Suprapubic skin (tissue), 3 donors: ENCODE data around the gene PPM1H.
A peak's percentile ranks its signal among the peaks of the same experiment; 100 is the strongest.

Experiments used
- POLR2A ChIP-seq, 2 donors: fragments of 450-650 bp; IDR thresholded peaks; one replicate each; pipeline ENCODE4 v1.6.1; 2017; ENCODE audit warnings: antibody characterized with exemption in 2 of 2, mild to moderate bottlenecking in 2 of 2, moderate library complexity in 2 of 2
- TF ChIP-seq, protein P1 (sequence below), 2 donors: fragments of 200-600 bp in 1 of 2; fragments of 450-650 bp in 1 of 2; sonication (generic) in 1 of 2; IDR thresholded peaks; one replicate each; pipeline ENCODE4 v1.5.1; 2016 to 2019; ENCODE audit warnings: antibody characterized with exemption in 2 of 2, mild to moderate bottlenecking in 1 of 2, moderate library complexity in 1 of 2

DNA sequence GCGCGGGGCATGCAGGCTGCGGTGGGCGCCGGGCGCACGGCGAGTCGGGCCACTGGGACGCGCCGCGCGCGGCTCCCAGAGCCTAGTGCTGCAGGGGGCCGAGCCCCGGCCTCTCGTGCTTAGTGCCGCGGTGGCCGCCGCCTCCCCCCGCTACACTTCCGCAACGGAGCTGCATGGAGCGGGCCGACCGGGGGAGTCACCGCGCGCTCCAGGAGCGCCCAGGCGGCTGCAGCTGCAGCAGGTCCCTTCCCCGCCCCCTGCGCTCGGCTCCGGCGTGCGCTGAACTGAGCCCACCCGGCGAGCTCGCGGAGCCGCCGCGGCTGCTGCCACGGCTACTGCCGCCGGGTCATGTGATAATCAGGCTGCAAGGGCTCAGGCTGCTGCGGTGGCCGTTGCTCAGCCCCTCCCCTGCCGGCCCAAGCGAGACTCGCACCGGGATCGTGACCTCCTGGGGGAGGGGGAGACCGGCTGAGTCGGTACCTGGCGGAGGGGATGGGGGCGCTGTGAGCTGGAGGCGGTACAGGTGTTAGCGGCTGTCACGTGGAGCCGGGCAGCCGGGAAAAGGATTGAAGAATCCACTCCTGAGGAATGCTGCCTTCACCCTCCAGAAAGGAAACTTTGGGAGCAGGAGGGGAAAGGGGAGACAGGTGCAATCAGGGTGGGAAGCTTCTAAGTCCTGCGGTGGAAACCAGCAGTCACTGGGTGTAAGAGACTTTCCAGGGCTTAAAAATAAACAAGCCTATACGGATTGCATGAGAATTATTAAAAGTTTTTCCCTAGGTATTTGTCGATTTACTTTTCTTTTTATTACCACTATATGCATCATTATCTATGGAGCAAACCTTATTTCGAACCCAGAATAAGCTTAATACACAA lies at the start of gene PPM1H:
- no peak for TF ChIP-seq POLR2A (IDR thresholded peaks at IDR 0.05)
- TF ChIP-seq, protein P1, sequence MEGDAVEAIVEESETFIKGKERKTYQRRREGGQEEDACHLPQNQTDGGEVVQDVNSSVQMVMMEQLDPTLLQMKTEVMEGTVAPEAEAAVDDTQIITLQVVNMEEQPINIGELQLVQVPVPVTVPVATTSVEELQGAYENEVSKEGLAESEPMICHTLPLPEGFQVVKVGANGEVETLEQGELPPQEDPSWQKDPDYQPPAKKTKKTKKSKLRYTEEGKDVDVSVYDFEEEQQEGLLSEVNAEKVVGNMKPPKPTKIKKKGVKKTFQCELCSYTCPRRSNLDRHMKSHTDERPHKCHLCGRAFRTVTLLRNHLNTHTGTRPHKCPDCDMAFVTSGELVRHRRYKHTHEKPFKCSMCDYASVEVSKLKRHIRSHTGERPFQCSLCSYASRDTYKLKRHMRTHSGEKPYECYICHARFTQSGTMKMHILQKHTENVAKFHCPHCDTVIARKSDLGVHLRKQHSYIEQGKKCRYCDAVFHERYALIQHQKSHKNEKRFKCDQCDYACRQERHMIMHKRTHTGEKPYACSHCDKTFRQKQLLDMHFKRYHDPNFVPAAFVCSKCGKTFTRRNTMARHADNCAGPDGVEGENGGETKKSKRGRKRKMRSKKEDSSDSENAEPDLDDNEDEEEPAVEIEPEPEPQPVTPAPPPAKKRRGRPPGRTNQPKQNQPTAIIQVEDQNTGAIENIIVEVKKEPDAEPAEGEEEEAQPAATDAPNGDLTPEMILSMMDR (IDR thresholded peaks at IDR 0.05) = peak in 1 of 2 donors; percentile 16
